GM19463 (cell line): ENCODE results near the gene NRG3.

Experiments used
- ATAC-seq: cut with Tn5 transposase; IDR thresholded peaks from one replicate; pipeline ENCODE4 v1.9.1; 2021; ENCODE audit warnings: mild to moderate bottlenecking, moderate library complexity; ENCODE audit not compliant: unreplicated experiment

Gene NRG3

GRCh38 chr10:82358486-82359099 is 483.6 kb downstream of the NRG3 start:
- no peak for ATAC-seq

- no peak for ATAC-seq
Measured at GRCh38 chr10:82361256-82361655, 486.3 kb downstream of the NRG3 start.

- ATAC-seq = no peak
Measured at GRCh38 chr10:82377608-82378007, 502.6 kb downstream of the NRG3 start.

GRCh38 chr10:82378146-82378545 is 503.2 kb downstream of the NRG3 start:
- ATAC-seq = no peak

- no peak for ATAC-seq
Measured at GRCh38 chr10:82383350-82383749, 508.4 kb downstream of the NRG3 start.

GRCh38 chr10:82390866-82391658 is 516.1 kb downstream of the NRG3 start:
- ATAC-seq = no peak

GRCh38 chr10:82391971-82392370 is 517.0 kb downstream of the NRG3 start:
- no peak for ATAC-seq

GRCh38 chr10:82392533-82392932 is 517.5 kb downstream of the NRG3 start:
- ATAC-seq = no peak

- no peak for ATAC-seq
Measured at GRCh38 chr10:82394122-82394521, 519.1 kb downstream of the NRG3 start.

GRCh38 chr10:82394987-82395386 is 520.0 kb downstream of the NRG3 start:
- ATAC-seq = no peak

GRCh38 chr10:82396886-82397285 is 521.9 kb downstream of the NRG3 start:
- no peak for ATAC-seq

GRCh38 chr10:82397854-82398253 is 522.9 kb downstream of the NRG3 start:
- no peak for ATAC-seq

- ATAC-seq = no peak
Measured at GRCh38 chr10:82399850-82400249, 524.9 kb downstream of the NRG3 start.

- ATAC-seq = no peak
Measured at GRCh38 chr10:82400841-82401240, 525.8 kb downstream of the NRG3 start.

GRCh38 chr10:82402906-82403401 is 528.0 kb downstream of the NRG3 start:
- no peak for ATAC-seq

GRCh38 chr10:82409671-82410070 is 534.7 kb downstream of the NRG3 start:
- ATAC-seq = no peak

GRCh38 chr10:82411416-82411815 is 536.4 kb downstream of the NRG3 start:
- no peak for ATAC-seq

- ATAC-seq = no peak
Measured at GRCh38 chr10:82420001-82420400, 545.0 kb downstream of the NRG3 start.

- no peak for ATAC-seq
Measured at GRCh38 chr10:82429302-82429701, 554.3 kb downstream of the NRG3 start.

GRCh38 chr10:82438277-82438676 is 563.3 kb downstream of the NRG3 start:
- ATAC-seq = no peak

- ATAC-seq = no peak
Measured at GRCh38 chr10:82440775-82441174, 565.8 kb downstream of the NRG3 start.

GRCh38 chr10:82452046-82452445 is 577.1 kb downstream of the NRG3 start:
- no peak for ATAC-seq
